HG03103 (cell line): ENCODE measurements around the gene ABCC6.
"Not testable (repeated sequence)": the region's sequence is repeated elsewhere in the genome, so short reads cannot be mapped to it uniquely, and the experiment has no call there.

Experiments used
- ATAC-seq: cut with Tn5 transposase; IDR thresholded peaks from one replicate; pipeline ENCODE4 v1.9.1; 2021; ENCODE audit warnings: low read depth; ENCODE audit not compliant: unreplicated experiment

The ABCC6 gene

DNA sequence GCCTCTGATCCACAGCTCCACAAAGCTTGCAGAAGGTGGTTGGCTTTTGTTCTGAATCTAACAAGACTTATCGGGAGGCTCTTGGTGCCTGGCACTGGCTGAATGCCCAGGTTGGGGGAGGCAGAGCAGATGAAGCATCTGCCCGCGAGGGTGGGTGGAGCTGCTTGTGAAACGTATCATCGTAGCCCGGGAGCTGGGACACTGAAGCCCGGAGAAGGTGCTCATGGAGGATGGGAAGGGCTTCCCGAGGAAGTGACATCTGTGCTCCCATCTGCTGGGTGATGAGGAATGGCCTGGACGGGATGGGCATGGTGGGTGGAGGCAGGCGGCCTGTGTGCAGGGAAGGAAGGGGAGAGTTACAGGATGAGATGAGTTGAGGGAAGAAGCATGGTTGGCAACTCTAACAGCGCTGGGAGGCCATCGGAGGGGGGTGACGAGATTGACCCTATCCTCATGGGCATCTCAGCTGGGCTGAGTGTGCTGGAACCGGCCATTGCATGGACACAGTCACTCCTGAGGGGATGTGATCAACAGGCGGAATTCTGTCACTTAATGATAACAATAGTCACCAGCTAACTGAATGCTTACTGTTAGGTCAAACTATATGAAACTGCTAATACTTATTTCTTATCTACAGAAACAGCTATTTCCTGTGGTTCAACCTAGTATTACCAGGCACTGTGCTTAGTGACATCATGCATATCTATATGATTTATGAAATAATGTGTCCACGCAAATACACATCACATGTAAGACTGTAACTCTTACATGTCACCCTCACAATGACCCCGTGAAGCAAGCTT is 102.7 kb downstream of the ABCC6 start:
- ATAC-seq = no peak

GRCh38 chr16:16120044-16120381 is 103.3 kb downstream of the ABCC6 start:
- no peak for ATAC-seq

DNA sequence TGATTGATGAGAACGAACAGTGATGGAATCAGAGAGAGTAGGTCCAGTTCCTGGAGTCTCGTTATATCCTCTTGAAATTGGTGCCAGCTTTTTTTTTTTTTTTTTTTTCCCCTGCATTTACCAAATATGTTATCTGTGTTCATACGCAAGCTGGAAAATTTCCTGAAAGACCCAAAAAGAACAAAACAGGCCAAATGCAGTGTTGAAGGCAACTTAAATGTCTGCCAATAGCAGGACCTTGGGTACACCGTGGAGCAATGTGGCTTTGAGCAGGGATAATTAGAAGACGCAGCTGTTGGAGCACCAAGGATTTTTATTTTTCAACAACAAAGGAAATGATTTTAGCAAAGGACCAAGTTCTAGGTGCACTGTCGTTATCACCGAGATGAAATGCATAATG is 105.0 kb downstream of the ABCC6 start:
- no peak for ATAC-seq

DNA sequence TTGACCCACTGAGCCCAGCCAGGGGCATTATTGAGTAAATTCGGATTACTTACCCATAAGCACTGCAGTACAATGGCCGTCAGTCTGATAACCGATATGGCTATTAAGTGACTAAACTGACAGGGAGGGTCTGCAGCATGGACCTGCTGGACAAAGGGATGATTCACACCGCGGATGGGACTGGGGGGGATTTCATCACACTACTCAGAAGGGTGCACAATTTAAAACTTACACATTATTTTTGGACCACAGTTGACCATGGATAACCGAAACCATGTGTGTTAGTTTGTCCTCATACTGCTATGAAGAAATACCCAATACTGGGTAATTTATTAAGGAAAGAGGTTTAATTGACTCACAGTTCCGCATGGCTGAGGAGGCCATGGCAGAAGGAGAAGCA is 106.5 kb downstream of the ABCC6 start:
- no peak for ATAC-seq

DNA sequence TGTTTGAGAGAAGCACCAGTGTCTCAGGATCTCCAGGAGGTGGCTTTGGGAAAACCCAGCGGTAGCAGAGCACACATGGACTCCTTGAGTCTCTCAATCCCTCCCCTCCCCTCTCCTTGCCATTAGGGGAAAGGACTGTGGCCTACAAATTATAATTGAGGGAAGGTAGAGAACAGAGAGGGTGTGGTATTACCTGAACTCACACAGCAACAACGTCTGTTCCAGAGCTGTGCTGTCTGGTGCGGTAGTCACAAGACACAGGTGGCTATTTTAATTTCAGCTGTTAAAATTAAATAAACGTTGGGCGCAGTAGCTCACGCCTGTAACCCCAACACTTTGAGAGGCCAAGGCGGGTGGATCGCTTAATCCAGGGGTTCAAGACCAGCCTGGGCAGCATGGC is 110.2 kb downstream of the ABCC6 start:
- no peak for ATAC-seq

GRCh38 chr16:16112450-16113053 is 110.7 kb downstream of the ABCC6 start:
- ATAC-seq = no peak

DNA sequence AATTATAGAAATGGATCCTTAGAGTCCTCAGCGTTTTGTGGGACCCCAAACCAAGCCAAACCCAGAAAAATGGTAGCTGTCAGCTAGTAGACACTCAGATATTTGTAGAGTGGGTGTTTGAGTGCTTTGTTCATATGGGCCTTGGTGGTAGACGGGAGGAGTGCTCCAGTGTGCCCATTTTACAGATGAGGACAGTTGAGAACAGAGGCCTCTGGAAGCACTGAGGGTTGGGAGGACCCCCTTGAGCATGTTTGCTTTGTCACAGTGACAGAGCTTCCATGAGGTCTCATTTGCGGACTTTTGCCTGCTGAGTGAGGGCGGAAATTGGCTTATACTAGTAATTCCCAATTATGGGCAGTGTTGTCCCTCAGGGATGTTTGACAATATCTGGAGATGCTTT is 111.7 kb downstream of the ABCC6 start:
- ATAC-seq = no peak

- ATAC-seq = no peak
These were observed 113.2 kb downstream of the ABCC6 start for GRCh38 chr16:16110111-16110490.

GRCh38 chr16:16109453-16110110 is 113.7 kb downstream of the ABCC6 start:
- no peak for ATAC-seq

- no peak for ATAC-seq
These were observed 114.5 kb downstream of the ABCC6 start for GRCh38 chr16:16108759-16109158.

- ATAC-seq = no peak
These were observed 115.5 kb downstream of the ABCC6 start for GRCh38 chr16:16107839-16108238.

DNA sequence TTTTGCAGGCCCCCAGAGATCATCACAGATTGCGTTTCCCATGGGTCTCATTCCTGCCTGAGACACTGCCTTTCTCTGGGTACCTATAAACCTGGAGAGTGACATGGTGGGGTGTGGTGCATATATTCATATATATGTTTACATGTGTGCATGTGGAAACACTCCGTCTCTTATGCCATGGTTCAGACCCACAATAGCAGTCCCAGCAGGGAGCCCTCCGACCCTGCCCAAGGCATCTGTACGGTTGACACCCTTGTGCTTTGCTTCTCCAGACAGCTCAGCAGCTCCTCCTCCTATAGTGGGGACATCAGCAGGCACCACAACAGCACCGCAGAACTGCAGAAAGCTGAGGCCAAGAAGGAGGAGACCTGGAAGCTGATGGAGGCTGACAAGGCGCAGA is 116.8 kb downstream of the ABCC6 start:
- ATAC-seq = no peak

GRCh38 chr16:16105646-16106045 is 117.6 kb downstream of the ABCC6 start:
- no peak for ATAC-seq

GRCh38 chr16:16104804-16105141 is 118.5 kb downstream of the ABCC6 start:
- ATAC-seq = not testable (repeated sequence)

DNA sequence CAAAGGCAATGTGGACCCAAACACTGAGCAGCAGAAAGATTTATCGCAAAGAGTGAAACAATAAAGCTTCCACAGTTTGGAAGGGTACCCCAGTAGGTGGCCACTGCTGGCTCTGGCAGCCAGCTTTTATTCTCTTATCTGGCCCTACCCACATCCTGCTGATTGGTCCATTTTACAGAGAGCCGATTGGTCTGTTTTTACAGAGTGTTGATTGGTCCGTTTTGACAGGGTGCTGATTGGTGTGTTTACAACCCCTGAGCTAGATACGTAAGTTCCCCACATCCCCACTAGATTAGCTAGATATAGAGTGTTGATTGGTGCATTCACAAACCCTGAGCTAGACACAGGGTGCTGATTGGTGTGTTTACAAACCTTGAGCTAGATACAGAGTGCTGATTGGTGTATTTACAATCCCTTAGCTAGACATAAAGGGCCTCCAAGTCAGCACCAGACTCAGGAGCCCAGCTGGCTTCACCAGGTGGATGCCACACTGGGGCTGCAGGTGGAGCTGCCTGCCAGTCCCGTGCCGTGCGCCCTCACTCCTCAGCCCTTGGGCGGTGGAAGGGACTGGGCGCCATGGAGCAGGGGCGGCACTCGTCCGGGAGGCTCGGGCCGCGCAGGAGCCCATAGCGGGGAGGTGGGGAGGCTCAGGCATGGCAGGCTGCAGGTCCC is 119.0 kb downstream of the ABCC6 start:
- ATAC-seq = not testable (repeated sequence)

GRCh38 chr16:16102738-16103137 is 120.6 kb downstream of the ABCC6 start:
- no peak for ATAC-seq

DNA sequence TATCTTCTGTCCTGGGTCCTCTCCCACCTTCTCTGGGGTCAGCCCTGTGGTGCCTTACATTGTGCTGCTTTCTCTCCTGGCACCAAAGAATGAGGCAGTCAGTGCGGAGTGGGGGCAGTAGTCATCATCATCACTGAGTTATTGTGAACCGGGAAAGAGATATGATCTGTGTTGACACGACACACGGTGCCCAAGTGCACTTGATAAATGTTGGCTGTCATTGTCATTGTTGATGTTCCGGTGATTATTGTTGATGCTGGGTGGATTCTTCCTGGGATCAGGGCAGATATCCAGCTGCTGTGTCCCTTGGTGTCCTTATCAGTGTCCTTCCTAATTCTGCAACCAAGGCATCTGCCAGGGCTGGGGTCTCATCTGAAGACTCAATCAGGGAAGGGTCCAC is 121.7 kb downstream of the ABCC6 start:
- no peak for ATAC-seq

DNA sequence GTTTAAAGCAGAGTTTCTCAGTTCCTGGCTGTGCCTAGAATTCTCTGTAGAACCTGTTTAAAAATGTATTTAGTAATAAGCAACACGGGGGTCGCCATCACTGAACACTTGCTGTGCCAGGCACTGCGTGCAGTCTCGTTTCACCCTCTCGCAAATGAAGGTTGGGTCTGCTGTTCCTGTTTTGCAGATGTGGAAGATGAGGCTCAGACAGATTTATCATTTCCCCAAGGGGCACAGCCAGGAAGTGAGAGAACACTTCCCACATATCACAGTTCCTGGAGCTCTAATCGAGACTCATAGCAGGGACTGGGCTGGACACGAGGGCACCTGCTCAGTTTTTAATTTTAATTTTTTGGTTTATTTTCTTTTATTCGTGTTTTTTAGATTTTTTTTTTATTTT is 122.7 kb downstream of the ABCC6 start:
- no peak for ATAC-seq

DNA sequence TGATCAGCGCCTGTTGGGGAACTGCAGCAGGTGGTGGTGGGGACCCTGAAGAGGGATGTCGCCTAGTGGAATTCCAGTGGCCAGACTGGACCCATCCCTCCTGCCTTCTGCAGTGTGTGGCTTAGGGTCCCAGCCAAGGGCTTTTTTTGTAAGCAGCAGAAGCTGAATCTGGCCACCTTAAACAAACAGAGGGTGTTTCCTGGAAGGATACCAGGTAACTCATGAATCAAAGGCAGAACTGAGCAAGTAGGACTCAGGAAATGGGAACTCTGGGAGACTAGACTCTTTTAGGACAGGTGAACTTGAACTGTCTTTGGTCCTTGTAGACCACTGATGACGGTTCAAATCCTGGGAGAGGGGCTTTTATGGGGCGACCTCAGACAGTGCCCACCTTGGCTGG is 124.0 kb downstream of the ABCC6 start:
- ATAC-seq = no peak
